Mesenchymal stem cell (in vitro differentiated cells and primary cell): ENCODE measurements around the gene COPB1.

Source experiments
- DNase-seq: peaks from one replicate; pipeline ENCODE4 v3.0.0-alpha.2; 2013
- H2AFZ ChIP-seq: one replicate; pipeline ENCODE4 v1.6.1; 2013; ENCODE audit warnings: low read depth, mild to moderate bottlenecking, control low read depth, inconsistent platforms, low read length, moderate library complexity
- H2AK5ac ChIP-seq: 2 replicates; pipeline ENCODE4 v1.6.1; 2013; ENCODE audit warnings: low read length, moderate library complexity, mild to moderate bottlenecking, inconsistent platforms; ENCODE audit not compliant: severe bottlenecking
- H2BK120ac ChIP-seq: one replicate; pipeline ENCODE4 v1.6.1; 2013; ENCODE audit warnings: low read depth, mild to moderate bottlenecking, inconsistent platforms, low read length, moderate library complexity
- H2BK12ac ChIP-seq, 2 experiments: one replicate each; pipeline ENCODE4 v1.6.1; 2013; ENCODE audit warnings: inconsistent platforms in 2 of 2, low read length in 2 of 2, mild to moderate bottlenecking in 2 of 2, moderate library complexity in 2 of 2, control low read depth in 1 of 2
- H2BK15ac ChIP-seq: one replicate; pipeline ENCODE4 v1.6.1; 2013; ENCODE audit warnings: mild to moderate bottlenecking, low read depth, inconsistent platforms; ENCODE audit not compliant: poor library complexity, severe bottlenecking
- H2BK5ac ChIP-seq: 2 replicates; pipeline ENCODE4 v1.6.1; 2013; ENCODE audit warnings: low read depth, mild to moderate bottlenecking, low read length, control low read depth, inconsistent platforms; ENCODE audit not compliant: poor library complexity, severe bottlenecking
- H3K14ac ChIP-seq, 2 experiments: one replicate each; pipeline ENCODE4 v1.6.1; 2013; ENCODE audit warnings: inconsistent platforms in 2 of 2, low read length in 2 of 2, control low read depth in 1 of 2, mild to moderate bottlenecking in 1 of 2, moderate library complexity in 1 of 2
- H3K18ac ChIP-seq, 2 experiments: one replicate each; pipeline ENCODE4 v1.6.1; 2013; ENCODE audit warnings: inconsistent platforms in 2 of 2, low read length in 2 of 2, control low read depth in 1 of 2, low read depth in 1 of 2, mild to moderate bottlenecking in 1 of 2
- H3K23ac ChIP-seq, 2 experiments: one replicate each; pipeline ENCODE4 v1.6.1; 2013; ENCODE audit warnings: inconsistent platforms in 2 of 2, low read length in 2 of 2, mild to moderate bottlenecking in 2 of 2, moderate library complexity in 2 of 2, control low read depth in 1 of 2
- H3K27ac ChIP-seq: 2 replicates; pipeline ENCODE4 v1.5.1; 2013; ENCODE audit warnings: mild to moderate bottlenecking, moderate library complexity, low read length, control low read depth, inconsistent platforms; ENCODE audit not compliant: poor library complexity, severe bottlenecking
- H3K27me3 ChIP-seq, 2 experiments: 2 replicates each; pipeline versions ENCODE4 v1.6.1 to v1.7.0; 2013; ENCODE audit warnings: low read length in 2 of 2, mild to moderate bottlenecking in 2 of 2, moderate library complexity in 2 of 2, control low read depth in 1 of 2, inconsistent platforms in 1 of 2; ENCODE audit not compliant: control insufficient read depth in 1 of 2, insufficient read depth in 1 of 2
- H3K36me3 ChIP-seq, 2 experiments: 2 replicates each; pipeline versions ENCODE4 v1.6.1 to v1.7.0; 2013; ENCODE audit warnings: low read length in 2 of 2, control low read depth in 1 of 2, inconsistent platforms in 1 of 2, low read depth in 1 of 2, mild to moderate bottlenecking in 1 of 2; ENCODE audit not compliant: insufficient read depth in 2 of 2, control insufficient read depth in 1 of 2
- H3K4ac ChIP-seq, 2 experiments: one replicate each; pipeline ENCODE4 v1.6.1; 2013; ENCODE audit warnings: inconsistent platforms in 2 of 2, low read length in 2 of 2, mild to moderate bottlenecking in 2 of 2, moderate library complexity in 2 of 2, control low read depth in 1 of 2, low read depth in 1 of 2
- H3K4me1 ChIP-seq: 2 replicates; pipeline ENCODE4 v1.6.1; 2013; ENCODE audit warnings: low read depth, low read length, control low read depth; ENCODE audit not compliant: control insufficient read depth, insufficient read depth
- H3K4me2 ChIP-seq: 2 replicates; pipeline ENCODE4 v1.6.1; 2013; ENCODE audit warnings: low read length, mild to moderate bottlenecking, inconsistent platforms; ENCODE audit not compliant: poor library complexity, severe bottlenecking
- H3K4me3 ChIP-seq, 2 experiments: 2 replicates each; pipeline versions ENCODE4 v1.5.1 to v1.7.0; 2013; ENCODE audit warnings: low read length in 2 of 2, mild to moderate bottlenecking in 2 of 2, control low read depth in 1 of 2, low read depth in 1 of 2; ENCODE audit not compliant: insufficient read depth in 1 of 2
- H3K79me1 ChIP-seq: replicated peaks from 2 replicates; pipeline ENCODE4 v1.6.1; 2013; ENCODE audit warnings: mild to moderate bottlenecking, control low read depth, low read length, inconsistent platforms; ENCODE audit not compliant: poor library complexity, severe bottlenecking
- H3K9ac ChIP-seq: 2 replicates; pipeline ENCODE4 v1.7.0; 2013; ENCODE audit warnings: mild to moderate bottlenecking, low read length, moderate library complexity
- H3K9me3 ChIP-seq: 2 replicates; pipeline ENCODE4 v1.7.0; 2013; ENCODE audit warnings: mild to moderate bottlenecking, low read length; ENCODE audit not compliant: control insufficient read depth
- H4K8ac ChIP-seq: one replicate; pipeline ENCODE4 v1.6.1; 2013; ENCODE audit warnings: inconsistent platforms, mild to moderate bottlenecking, low read length, moderate library complexity
- H4K91ac ChIP-seq: one replicate; pipeline ENCODE4 v1.6.1; 2013; ENCODE audit warnings: mild to moderate bottlenecking, low read length, inconsistent platforms
- WGBS: methylation state at CpG from one replicate; pipeline ENCODE4 v1.1.7; 2013; ENCODE audit warnings: mixed read lengths; 5-methylcytosine and 5-hydroxymethylcytosine counted together

The COPB1 gene

DNA sequence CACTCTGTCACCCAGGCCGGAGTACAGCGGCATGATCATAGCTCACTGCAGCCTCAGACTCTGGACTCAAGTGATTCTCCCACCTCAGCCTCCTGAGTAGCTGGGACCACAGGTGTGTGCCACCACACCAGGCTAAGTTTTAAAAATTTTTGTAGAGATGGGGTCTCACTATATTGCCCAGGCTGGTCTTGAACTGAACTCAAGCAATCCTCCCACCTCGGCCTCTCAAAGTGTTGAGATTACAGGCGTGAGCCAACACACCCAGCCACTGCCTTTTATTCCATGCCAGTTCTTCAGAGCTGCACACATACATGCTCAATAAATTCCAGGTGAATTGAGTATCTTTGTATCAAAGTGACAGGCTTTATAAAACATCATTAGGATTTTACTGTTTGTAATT, 2.4 kb upstream of the COPB1 start:
- Histone ChIP-seq H3K18ac (no peak overlapping the region), H3K27me3 (no peaks in the 10 kb centered on the region), H2BK12ac (no peak overlapping the region), H4K91ac (no peak overlapping the region), H3K23ac (no peak overlapping the region), H2AFZ (no peak overlapping the region), H3K4me3 (no peak overlapping the region), H2BK15ac (no peak overlapping the region), H3K9me3 (no peaks in the 10 kb centered on the region), H3K27ac (no peak overlapping the region), H3K4me2 (no peak overlapping the region), H3K9ac (no peak overlapping the region), H2BK5ac (no peak overlapping the region), H3K79me1 (peaks cover 7% of the 10 kb centered on the region), H3K4me1 (peaks cover 1% of the 10 kb centered on the region), H3K14ac (no peak overlapping the region), H3K4ac (no peak overlapping the region), H3K36me3 (peaks cover 11 to 57% of the 10 kb centered on the region in 2 experiments), H2BK120ac (no peak overlapping the region), H4K8ac (no peak overlapping the region), H2AK5ac (no peak overlapping the region)
- no peak for DNase-seq
- 99% methylated on average over 4 of the region's 4 CpGs for WGBS

DNA sequence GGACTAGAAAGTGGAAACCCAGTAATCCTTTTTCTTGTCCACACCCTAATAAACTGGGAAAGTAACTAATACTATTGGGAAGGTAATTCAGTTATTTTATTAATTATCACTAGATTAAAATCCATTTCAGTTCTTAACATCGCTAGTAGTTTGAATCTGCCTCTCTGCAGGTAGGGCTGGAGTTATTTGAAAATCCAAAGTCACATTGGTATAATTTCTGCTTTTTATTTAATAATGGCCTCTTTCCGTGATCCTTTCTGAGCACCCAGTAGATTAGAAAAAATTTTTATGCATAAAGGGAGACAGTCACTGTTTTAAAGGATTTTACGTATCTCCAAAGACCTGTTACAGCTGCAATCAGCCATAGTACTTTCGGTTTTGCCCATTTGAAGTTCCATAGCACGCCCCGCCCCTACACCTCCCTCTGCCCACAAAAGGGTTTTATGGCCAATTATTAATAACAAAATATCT, 605 bp upstream of the COPB1 start:
- Histone ChIP-seq H3K14ac (no peak overlapping the region), H3K9me3 (no peaks in the 10 kb centered on the region), H2AFZ (no peak overlapping the region), H3K27me3 (no peaks in the 10 kb centered on the region), H2BK5ac (no peak overlapping the region), H3K79me1 (peaks cover 2% of the 10 kb centered on the region), H3K9ac (peak overlapping the region; percentile 96), H2BK120ac (no peak overlapping the region), H3K4me2 (peak overlapping the region; percentile 70), H3K23ac (no peak overlapping the region), H3K4ac (peak overlapping the region in 1 of 2 experiments; percentile 86), H3K27ac (peak overlapping the region; percentile 58), H4K8ac (no peak overlapping the region), H2AK5ac (no peak overlapping the region), H3K4me3 (peak overlapping the region in 1 of 2 experiments; percentile 91), H3K18ac (no peak overlapping the region), H3K4me1 (peaks cover 1% of the 10 kb centered on the region), H2BK12ac (no peak overlapping the region), H2BK15ac (no peak overlapping the region), H4K91ac (no peak overlapping the region), H3K36me3 (peaks cover 0 to 57% of the 10 kb centered on the region in 2 experiments)
- DNase-seq = peak; percentile 73
- 4% methylated on average over 5 of the region's 6 CpGs for WGBS

DNA sequence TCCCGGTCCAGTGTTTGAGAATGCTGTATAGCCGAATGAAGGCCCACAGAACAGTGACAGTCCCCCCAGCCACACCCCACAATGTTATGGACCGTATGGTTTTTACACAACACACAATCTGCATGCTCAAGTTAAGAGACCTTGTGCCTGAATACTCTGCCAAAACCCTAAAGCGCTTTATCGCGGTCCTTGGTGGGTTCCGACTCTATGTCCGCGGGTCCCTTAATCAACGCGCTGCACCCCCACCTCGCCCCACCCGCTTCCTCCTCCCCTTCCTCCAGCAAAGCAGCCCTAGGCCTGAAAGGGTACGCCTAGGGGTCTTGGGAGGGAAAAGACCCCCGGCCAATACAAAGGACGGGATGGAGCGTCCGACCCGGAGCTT, 442 bp downstream of the COPB1 start:
- Histone ChIP-seq H3K79me1 (peaks cover under 1% of the 10 kb centered on the region), H3K14ac (peak overlapping the region in 1 of 2 experiments; percentile 2), H3K4me2 (peak overlapping the region; percentile 67), H4K8ac (peak overlapping the region; percentile 72), H3K18ac (peak overlapping the region; percentile 77 to 99), H3K23ac (peak overlapping the region; percentile 29 to 50), H3K4me3 (peak overlapping the region; percentile 91 to 93), H3K27ac (peak overlapping the region; percentile 21), H2BK15ac (no peak overlapping the region), H2BK12ac (no peak overlapping the region), H3K9ac (peak overlapping the region; percentile 96), H3K4ac (peak overlapping the region; percentile 47 to 99), H4K91ac (peak overlapping the region; percentile 66), H2BK5ac (peak overlapping the region; percentile 58), H3K4me1 (peaks cover 1% of the 10 kb centered on the region), H2AFZ (no peak overlapping the region), H2AK5ac (peak overlapping the region; percentile 80), H2BK120ac (peak overlapping the region; percentile 81), H3K9me3 (no peaks in the 10 kb centered on the region), H3K27me3 (no peaks in the 10 kb centered on the region), H3K36me3 (peaks cover 0 to 57% of the 10 kb centered on the region in 2 experiments)
- no peak for DNase-seq
- WGBS = under 1% methylated on average over 17 of the region's 19 CpGs

DNA sequence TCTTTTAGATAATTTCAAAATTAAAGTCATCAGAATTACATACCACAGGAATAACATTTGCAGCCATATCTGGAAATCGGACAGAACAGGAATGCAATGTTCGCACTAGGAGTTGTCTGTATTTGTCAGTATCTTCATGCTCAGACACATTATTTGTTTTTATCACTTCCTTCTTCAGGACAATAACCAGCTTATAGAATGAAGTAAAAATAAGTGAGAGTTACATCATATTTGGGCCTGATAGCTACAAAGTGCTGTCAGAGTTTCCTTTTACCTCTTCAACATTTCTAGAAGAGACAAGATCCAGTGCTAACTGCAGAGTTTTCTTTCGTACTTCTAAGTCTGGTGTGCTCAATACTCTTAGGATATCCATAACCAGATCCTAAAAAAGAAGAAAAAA, 18.9 kb downstream of the COPB1 start:
- H4K8ac ChIP-seq = no peak overlapping the region
- no peak overlapping the region for H2BK12ac ChIP-seq
- no peak overlapping the region for H3K27ac ChIP-seq
- WGBS = 89% methylated on average over 3 of the region's 3 CpGs
- H3K4me1 ChIP-seq = no peaks in the 10 kb centered on the region
- H3K9me3 ChIP-seq = no peaks in the 10 kb centered on the region
- no peak overlapping the region for H3K23ac ChIP-seq
- peaks cover 3% of the 10 kb centered on the region for H3K79me1 ChIP-seq
- H4K91ac ChIP-seq = no peak overlapping the region
- no peak overlapping the region for H2AK5ac ChIP-seq
- DNase-seq = peak; percentile 10
- no peak overlapping the region for H2BK5ac ChIP-seq
- H3K9ac ChIP-seq = no peak overlapping the region
- H3K4me3 ChIP-seq = no peak overlapping the region
- H2BK120ac ChIP-seq = no peak overlapping the region
- no peak overlapping the region for H3K18ac ChIP-seq
- no peak overlapping the region for H2AFZ ChIP-seq
- peaks cover 32 to 100% of the 10 kb centered on the region in 2 experiments for H3K36me3 ChIP-seq
- H2BK15ac ChIP-seq = no peak overlapping the region
- no peaks in the 10 kb centered on the region for H3K27me3 ChIP-seq
- H3K14ac ChIP-seq = no peak overlapping the region
- no peak overlapping the region for H3K4me2 ChIP-seq
- H3K4ac ChIP-seq = no peak overlapping the region
